HG03064 (cell line): ENCODE results near the gene NDE1.

Experiments
- ATAC-seq: cut with Tn5 transposase; IDR thresholded peaks from one replicate; pipeline ENCODE4 v1.9.1; 2021; ENCODE audit warnings: low read depth; ENCODE audit not compliant: unreplicated experiment

The NDE1 gene

GRCh38 chr16:15760129-15760528 is 110.1 kb downstream of the NDE1 start:
- no peak for ATAC-seq

GRCh38 chr16:15764112-15764511 is 114.1 kb downstream of the NDE1 start:
- no peak for ATAC-seq

GRCh38 chr16:15765116-15765515 is 115.1 kb downstream of the NDE1 start:
- ATAC-seq = no peak

GRCh38 chr16:15765880-15766279 is 115.8 kb downstream of the NDE1 start:
- ATAC-seq = no peak

GRCh38 chr16:15766918-15767317 is 116.9 kb downstream of the NDE1 start:
- no peak for ATAC-seq

- no peak for ATAC-seq
Measured at GRCh38 chr16:15768201-15768600, 118.2 kb downstream of the NDE1 start.

- no peak for ATAC-seq
Measured at GRCh38 chr16:15769239-15769638, 119.2 kb downstream of the NDE1 start.

- no peak for ATAC-seq
Measured at GRCh38 chr16:15770107-15770506, 120.1 kb downstream of the NDE1 start.

GRCh38 chr16:15770512-15770911 is 120.5 kb downstream of the NDE1 start:
- no peak for ATAC-seq

GRCh38 chr16:15771694-15772093 is 121.6 kb downstream of the NDE1 start:
- ATAC-seq = no peak

- ATAC-seq = no peak
Measured at GRCh38 chr16:15772579-15773293, 122.7 kb downstream of the NDE1 start.

GRCh38 chr16:15773968-15774367 is 123.9 kb downstream of the NDE1 start:
- ATAC-seq = no peak

GRCh38 chr16:15775209-15775608 is 125.2 kb downstream of the NDE1 start:
- no peak for ATAC-seq

- no peak for ATAC-seq
Measured at GRCh38 chr16:15775663-15776304, 125.7 kb downstream of the NDE1 start.
